ENCODE measurements around the gene MTSS2. TPM values are rescaled to one million over a fixed set of nuclear protein-coding genes. Genes with fewer than 3 reads are reported as not detected.

The MTSS2 gene
- total and polyA plus RNA-seq, 8 donors, result 5.8 to 50.7 (median 21.2) TPM

DNA sequence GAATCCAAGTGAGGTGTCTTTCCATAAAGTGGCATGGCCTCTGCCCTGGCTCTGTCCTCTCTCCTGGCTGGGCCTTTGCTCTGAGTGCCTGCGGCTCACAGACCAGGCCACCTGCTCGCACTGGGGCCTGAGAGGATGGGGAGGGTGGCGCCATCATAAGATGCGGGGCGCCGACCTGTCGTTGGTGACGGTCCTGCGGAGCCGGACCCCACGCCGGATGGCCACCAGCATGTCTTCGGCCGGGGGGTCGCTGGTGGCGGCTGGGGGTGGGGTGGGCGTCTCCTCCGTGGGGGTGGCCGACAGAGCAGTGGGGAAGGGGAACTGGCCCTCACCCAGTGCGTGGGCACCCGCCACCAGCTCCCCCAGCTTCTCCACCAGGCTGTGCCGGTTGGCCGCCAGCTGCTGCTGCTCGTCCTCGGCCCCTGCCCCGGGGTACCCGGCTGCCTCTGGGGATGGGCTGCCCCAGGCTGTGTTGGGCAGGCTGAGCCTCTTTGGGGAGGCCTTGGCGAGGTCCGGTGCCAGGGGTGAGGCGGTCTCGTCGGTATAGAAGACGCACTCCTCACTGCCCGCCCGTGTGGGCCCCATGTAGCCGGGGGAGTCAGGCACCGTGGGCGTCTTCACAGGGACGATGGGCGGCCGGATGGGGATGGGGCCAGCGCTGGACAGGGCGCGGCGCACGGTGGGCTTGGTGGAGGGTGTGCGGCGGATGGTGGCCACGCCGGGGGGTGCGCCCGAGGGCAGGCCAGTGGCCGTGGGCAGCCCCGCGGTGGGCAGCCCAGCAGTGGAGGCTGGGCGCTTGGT lies 22.1 kb downstream of the MTSS2 start:
- H3K27ac ChIP-seq, result peak overlapping the region in 1 of 5 donors; percentile 46
- intact Hi-C loops (cut with DNase I; ENCODE audit: low total_unique reads), result no loop called here
- H3K4me1 ChIP-seq, result peaks cover 0 to 32% (median 20%) of the 10 kb centered on the region in 4 donors
- H3K36me3 ChIP-seq, result peaks cover 35 to 68% (median 56%) of the 10 kb centered on the region in 4 donors
- no peak overlapping the region for H3K4me3 ChIP-seq
- no peak for DNase-seq
- no peak for TF ChIP-seq POLR2AphosphoS5 (IDR thresholded peaks at IDR 0.05)
- TF ChIP-seq, protein P1, sequence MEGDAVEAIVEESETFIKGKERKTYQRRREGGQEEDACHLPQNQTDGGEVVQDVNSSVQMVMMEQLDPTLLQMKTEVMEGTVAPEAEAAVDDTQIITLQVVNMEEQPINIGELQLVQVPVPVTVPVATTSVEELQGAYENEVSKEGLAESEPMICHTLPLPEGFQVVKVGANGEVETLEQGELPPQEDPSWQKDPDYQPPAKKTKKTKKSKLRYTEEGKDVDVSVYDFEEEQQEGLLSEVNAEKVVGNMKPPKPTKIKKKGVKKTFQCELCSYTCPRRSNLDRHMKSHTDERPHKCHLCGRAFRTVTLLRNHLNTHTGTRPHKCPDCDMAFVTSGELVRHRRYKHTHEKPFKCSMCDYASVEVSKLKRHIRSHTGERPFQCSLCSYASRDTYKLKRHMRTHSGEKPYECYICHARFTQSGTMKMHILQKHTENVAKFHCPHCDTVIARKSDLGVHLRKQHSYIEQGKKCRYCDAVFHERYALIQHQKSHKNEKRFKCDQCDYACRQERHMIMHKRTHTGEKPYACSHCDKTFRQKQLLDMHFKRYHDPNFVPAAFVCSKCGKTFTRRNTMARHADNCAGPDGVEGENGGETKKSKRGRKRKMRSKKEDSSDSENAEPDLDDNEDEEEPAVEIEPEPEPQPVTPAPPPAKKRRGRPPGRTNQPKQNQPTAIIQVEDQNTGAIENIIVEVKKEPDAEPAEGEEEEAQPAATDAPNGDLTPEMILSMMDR (IDR thresholded peaks at IDR 0.05), result no peak
- no peak for TF ChIP-seq POLR2A (IDR thresholded peaks at IDR 0.05)
- no peak for TF ChIP-seq EP300 (IDR thresholded peaks at IDR 0.05)
- WGBS, 5 donors, result 94 to 97% (median 95%) methylated on average over 31 to 56 of the region's 56 CpGs
- H3K27me3 ChIP-seq, result no peaks in the 10 kb centered on the region
- no peaks in the 10 kb centered on the region for H3K9me3 ChIP-seq

DNA sequence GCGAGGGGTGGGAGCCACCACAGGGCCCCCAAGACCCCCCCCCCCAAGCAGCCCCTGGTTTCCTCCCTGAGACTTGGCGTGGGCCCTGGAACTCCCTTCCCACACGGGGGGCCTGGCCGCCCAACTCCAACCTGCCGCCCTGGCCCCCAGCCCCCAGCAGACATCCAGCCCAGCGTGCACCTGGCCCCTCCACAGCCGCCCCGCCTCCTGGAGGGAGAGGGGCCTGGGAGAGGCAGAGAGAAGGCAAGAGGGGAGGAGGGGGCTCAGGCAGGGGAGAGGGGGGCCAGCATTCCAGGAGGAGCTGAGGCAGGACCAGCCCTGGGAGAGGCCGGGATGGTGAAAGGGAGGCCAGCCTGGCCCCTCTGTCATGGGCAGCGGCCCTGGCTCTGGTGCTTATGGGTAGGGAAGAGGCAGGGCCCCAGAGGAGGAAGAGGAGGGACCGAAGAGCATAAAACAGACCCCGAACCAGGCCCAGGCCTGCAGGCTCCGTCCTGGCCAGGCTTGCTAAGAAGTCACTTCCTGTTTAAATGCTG lies 22.8 kb downstream of the MTSS2 start:
- TF ChIP-seq POLR2A (IDR thresholded peaks at IDR 0.05) (no peak), POLR2AphosphoS5 (IDR thresholded peaks at IDR 0.05) (no peak), EP300 (IDR thresholded peaks at IDR 0.05) (no peak)
- TF ChIP-seq, protein P1 (IDR thresholded peaks at IDR 0.05), result no peak
- Histone ChIP-seq H3K9me3 (no peaks in the 10 kb centered on the region), H3K27ac (peak overlapping the region in 2 of 5 donors; percentile 38 to 46), H3K36me3 (peaks cover 30 to 61% (median 50%) of the 10 kb centered on the region in 4 donors), H3K27me3 (no peaks in the 10 kb centered on the region), H3K4me1 (peaks cover 0 to 32% (median 20%) of the 10 kb centered on the region in 4 donors), H3K4me3 (no peak overlapping the region)
- intact Hi-C loops (cut with DNase I; ENCODE audit: low total_unique reads), result no loop called here
- DNase-seq, result no peak
- 74 to 92% (median 84%) methylated on average over 13 of the region's 13 CpGs for WGBS, 5 donors

DNA sequence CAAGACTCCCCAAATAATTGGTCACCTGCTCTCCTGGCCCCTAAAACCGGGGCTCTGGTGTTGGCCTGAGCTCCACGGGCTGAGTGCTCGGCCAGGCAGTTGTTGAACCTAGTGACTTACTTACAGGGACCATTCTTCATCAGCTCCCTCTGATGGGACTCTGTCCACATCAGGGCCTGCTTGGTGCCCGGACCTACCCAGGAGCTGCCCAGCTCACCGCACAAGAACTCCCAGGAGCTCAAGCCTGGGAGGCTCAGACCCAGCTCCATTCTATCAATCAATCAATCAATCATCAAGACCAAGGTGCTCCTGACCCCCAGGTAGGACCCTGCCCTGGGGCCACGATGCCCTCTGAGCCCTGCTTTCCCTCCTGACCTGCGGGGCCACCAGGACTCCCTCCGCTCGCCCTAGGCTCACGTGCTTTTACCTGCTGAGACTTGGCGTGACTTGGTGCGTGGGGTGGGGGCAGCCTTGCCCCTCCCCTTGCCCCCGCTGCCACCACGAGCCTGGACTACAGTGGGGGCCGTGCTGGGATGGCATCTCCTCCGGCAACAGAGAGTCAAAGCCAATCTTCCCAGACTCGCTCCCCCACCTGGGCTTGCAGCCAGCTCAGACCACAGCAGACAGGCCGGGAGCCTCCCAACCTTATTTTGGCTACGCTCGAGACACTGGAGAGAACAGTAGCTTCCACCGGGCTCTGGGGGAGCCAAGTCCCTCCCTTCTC lies 23.8 kb downstream of the MTSS2 start:
- DNase-seq, result peak in 1 of 2 donors; percentile 60

More for the DNA sequence above, 23.8 kb downstream of the MTSS2 start:
- no peak overlapping the region for H3K4me3 ChIP-seq
- no peaks in the 10 kb centered on the region for H3K9me3 ChIP-seq
- TF ChIP-seq, protein P1 (IDR thresholded peaks at IDR 0.05), result no peak
- TF ChIP-seq POLR2A (IDR thresholded peaks at IDR 0.05), result no peak
- no peak for TF ChIP-seq EP300 (IDR thresholded peaks at IDR 0.05)
- TF ChIP-seq POLR2AphosphoS5 (IDR thresholded peaks at IDR 0.05), result no peak
- WGBS, 5 donors, result 64 to 80% (median 73%) methylated on average over 19 to 21 of the region's 21 CpGs
- peaks cover 1 to 33% (median 20%) of the 10 kb centered on the region in 4 donors for H3K4me1 ChIP-seq
- H3K27ac ChIP-seq, result peak overlapping the region in 2 of 5 donors; percentile 38 to 46
- H3K27me3 ChIP-seq, result no peaks in the 10 kb centered on the region
- intact Hi-C loops (cut with DNase I; ENCODE audit: low total_unique reads), result no loop called here
- H3K36me3 ChIP-seq, result peaks cover 30 to 51% (median 44%) of the 10 kb centered on the region in 4 donors

Measured in stomach (tissue), 9 donors.